OCI-LY1 (cell line): ENCODE results near the gene NKRF.

Experiments used
- EZH2 ChIP-seq: fragments of 200-600 bp; sonication (generic), shearing (Covaris generic); IDR thresholded peaks from 2 replicates; pipeline ENCODE4 v1.8.0; 2017; ENCODE audit warnings: borderline replicate concordance, mixed run types, mild to moderate bottlenecking, antibody characterized with exemption, low read length, moderate library complexity, mixed read lengths
- TF ChIP-seq, protein P1 (sequence below): fragments of 200-600 bp; sonication (generic), shearing (Covaris generic); IDR thresholded peaks from 2 replicates; pipeline ENCODE4 v1.5.1; 2017; ENCODE audit warnings: mild to moderate bottlenecking, antibody characterized with exemption, low read length, moderate library complexity, mixed read lengths

DNA sequence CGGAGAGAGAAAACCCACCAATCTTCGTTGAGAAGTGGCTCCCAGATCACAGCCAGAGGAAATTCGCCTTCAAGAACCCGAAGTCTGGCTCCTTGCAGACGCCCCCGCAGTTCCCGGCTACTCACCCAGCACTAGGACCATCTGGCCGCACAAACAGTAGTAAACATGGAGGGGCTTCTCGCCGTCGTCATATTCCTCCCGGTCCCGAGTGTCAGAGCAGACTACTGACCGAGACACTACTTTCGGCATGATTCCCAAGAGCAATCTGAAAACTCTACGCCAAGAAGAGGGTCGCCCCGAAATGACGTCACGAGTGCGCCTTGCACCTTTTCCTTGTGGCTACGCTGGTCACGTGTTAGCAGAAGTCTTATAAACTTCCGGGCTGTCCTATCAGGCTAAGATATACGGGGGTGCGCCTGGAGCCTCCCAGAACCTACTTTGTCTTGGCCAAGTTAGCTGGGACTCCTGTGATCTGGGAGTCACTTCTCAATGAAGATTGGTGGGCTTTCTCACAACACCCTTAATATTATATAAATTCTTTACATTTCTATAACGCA is 41.0 kb downstream of the NKRF start, which contains the start of gene STEEP1:
- TF ChIP-seq, protein P1, sequence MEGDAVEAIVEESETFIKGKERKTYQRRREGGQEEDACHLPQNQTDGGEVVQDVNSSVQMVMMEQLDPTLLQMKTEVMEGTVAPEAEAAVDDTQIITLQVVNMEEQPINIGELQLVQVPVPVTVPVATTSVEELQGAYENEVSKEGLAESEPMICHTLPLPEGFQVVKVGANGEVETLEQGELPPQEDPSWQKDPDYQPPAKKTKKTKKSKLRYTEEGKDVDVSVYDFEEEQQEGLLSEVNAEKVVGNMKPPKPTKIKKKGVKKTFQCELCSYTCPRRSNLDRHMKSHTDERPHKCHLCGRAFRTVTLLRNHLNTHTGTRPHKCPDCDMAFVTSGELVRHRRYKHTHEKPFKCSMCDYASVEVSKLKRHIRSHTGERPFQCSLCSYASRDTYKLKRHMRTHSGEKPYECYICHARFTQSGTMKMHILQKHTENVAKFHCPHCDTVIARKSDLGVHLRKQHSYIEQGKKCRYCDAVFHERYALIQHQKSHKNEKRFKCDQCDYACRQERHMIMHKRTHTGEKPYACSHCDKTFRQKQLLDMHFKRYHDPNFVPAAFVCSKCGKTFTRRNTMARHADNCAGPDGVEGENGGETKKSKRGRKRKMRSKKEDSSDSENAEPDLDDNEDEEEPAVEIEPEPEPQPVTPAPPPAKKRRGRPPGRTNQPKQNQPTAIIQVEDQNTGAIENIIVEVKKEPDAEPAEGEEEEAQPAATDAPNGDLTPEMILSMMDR: no peak
- TF ChIP-seq EZH2: no peak
